ENCODE data around the gene BCKDK.

DNA sequence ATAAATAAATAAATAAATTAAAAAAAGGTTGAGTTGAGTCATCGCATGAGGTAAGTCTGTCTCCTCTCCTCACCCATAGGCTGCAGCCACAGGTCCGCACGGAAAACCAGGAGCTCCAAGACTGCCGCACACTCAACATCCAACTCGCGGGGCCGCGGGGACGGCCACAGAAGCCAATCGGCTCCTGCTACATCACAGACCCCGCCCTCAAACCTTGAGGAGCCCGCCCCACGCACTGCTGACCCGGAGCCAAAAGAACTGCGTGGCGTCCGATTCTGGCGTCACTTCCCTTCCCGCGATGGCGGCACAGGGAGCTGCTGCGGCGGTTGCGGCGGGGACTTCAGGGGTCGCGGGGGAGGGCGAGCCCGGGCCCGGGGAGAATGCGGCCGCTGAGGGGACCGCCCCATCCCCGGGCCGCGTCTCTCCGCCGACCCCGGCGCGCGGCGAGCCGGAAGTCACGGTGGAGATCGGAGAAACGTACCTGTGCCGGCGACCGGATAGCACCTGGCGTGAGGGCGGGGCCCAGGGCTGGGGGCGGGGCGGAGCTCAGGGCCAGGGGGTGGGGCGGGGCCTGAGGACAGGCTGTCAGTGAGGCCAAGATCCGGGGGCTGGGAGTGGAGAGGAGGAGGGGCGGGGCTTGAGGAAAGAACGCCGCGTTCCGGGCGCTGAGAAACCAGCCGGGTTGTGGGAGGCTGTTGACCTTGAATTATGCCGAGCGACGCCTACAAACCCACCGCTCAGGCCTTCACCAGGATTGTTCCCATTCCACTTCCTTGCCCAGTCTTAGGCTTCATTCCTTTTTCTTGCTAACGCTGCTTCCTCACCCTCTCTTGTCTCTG lies 9.4 kb downstream of the BCKDK start, which contains the start of gene KAT8:
- TF ChIP-seq CTCF (IDR thresholded peaks at IDR 0.05; ENCODE audit: insufficient read depth, low read depth, low read length) (no peak), EZH2 (IDR thresholded peaks at IDR 0.05; ENCODE audit: insufficient read depth, low read length) (no peak)

Data from astrocyte (in vitro differentiated cells and primary cell).